ENCODE data around the gene KLF17.
"Not testable (repeated sequence)": the region's sequence is repeated elsewhere in the genome, so short reads cannot be mapped to it uniquely, and the experiment has no call there.

The KLF17 gene

GRCh38 chr1:44111861-44112260 is 6.8 kb upstream of the KLF17 start:
- no peak for DNase-seq

GRCh38 chr1:44112486-44112885 is 6.1 kb upstream of the KLF17 start:
- DNase-seq, result no peak

DNA sequence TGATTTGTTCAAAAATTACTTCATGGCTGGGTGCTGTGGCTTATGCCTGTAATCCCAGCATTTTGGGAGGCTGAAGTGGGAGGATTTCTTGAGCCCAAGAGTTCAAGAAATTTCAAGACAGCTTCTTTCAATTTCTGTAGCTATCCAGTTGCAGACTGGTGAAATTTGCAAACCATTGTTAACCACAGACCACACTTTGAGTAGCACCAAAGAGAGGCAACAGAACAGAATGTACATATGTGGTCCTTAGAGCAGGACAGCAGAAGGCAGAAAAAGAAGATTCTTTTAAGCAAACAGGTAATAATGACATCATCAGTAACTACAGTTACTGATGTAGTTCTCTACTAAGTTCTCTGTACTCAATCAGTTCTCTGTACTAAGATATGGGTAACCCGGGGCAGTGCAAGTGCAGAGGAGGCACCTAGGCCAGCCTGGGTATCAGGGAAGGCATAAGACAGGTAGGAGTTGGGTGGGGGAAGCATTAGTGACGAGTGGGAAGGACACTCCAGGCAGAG is 5.5 kb upstream of the KLF17 start:
- no peak for DNase-seq

- DNase-seq, result no peak
Measured at GRCh38 chr1:44114098-44114497, 4.5 kb upstream of the KLF17 start.

DNA sequence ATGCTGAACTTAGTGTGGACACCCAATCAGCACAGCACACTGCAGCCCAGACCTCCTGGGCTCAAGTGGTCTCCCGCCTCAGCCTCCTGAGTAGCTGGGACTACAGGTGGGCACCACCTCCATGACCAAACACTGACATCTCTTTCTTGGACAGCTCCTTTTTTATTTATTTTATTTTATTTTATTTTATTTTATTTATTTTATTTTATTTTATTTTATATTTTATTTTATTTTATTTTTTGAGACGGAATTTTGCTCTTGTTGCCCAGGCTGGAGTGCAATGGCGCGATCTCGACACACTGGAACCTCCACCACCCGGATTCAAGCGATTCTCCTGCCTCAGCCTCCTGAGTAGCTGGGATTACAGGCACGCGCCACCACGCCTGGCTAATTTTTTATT is 1.3 kb upstream of the KLF17 start:
- DNase-seq, result not testable (repeated sequence)

DNA sequence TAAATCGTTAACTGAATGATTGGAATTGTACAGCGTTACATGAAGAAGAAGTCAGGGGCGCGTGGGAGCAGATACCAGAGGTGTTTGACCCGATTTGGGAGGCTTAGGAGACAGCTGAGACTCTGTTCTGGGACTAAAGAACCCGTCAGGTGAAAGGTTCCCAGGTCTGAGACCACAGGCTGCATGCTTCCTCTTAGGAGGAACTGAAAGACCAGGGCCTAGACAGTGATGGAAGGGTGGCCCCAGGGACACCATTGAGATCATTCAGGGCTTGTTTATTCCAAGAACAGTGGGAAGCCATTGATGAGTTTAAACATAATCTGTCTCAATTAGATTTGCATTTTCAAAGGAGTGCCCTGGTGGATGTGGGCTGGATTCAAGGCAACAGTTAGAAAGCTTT is 904 bp downstream of the KLF17 start:
- no peak for DNase-seq

GRCh38 chr1:44120398-44120949 is 1.9 kb downstream of the KLF17 start:
- DNase-seq, result no peak

DNA sequence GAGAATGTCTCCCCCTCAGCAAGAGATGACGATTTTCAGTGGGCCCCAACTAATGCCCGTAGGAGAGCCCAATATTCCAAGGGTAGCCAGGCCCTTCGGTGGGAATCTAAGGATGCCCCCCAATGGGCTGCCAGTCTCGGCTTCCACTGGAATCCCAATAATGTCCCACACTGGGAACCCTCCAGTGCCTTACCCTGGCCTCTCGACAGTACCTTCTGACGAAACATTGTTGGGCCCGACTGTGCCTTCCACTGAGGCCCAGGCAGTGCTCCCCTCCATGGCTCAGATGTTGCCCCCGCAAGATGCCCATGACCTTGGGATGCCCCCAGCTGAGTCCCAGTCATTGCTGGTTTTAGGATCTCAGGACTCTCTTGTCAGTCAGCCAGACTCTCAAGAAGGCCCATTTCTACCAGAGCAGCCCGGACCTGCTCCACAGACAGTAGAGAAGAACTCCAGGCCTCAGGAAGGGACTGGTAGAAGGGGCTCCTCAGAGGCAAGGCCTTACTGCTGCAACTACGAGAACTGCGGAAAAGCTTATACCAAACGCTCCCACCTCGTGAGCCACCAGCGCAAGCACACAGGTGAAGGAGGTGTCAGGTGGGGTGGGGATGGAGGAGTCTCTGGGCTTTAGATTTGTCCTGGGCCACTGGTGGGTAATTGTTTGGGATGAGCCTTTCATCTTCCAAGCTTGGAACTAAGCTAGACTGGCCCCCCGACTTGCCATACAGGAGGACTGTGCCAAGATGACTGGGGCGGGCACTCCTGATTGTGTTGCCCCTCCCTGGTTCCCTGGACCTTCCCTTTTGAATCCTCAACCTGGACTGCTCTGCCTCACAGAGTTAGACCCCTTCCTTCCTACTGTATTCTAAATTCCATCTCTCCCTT is 11.2 kb downstream of the KLF17 start:
- DNase-seq, result no peak

- no peak for DNase-seq
Measured at GRCh38 chr1:44131411-44131810, 12.8 kb downstream of the KLF17 start.

- DNase-seq, result no peak
Measured at GRCh38 chr1:44134071-44134920, 15.7 kb downstream of the KLF17 start.

GRCh38 chr1:44135886-44136285 is 17.3 kb downstream of the KLF17 start:
- no peak for DNase-seq

DNA sequence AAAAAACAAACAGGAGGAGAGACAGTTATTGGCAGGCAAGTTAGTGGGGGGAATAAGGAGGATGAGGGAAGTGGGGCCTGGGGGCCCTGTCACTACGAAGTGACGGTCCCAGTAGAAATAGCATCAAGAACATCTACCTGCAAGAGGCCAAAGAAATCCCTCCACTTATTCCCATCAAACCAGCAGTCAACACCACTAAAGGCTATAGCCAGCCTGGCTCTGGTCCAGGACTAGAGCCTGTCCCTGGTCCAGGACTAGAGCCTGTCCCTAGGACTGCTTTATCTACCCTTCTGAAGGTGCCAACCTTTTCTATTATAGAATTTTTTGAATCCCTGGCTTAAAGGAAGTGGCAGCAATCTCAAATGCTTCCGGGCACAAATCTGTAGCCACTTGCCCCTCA is 19.6 kb downstream of the KLF17 start:
- no peak for DNase-seq

- DNase-seq, result not testable (repeated sequence)
Measured at GRCh38 chr1:44139565-44139964, 20.9 kb downstream of the KLF17 start.

- no peak for DNase-seq
Measured at GRCh38 chr1:44141531-44141930, 22.9 kb downstream of the KLF17 start, which contains the start of gene KLF18. TSS of gene KLF18 (minus strand) at chr1:44141631. CDS start at chr1:44141631, 0 bp downstream.

DNA sequence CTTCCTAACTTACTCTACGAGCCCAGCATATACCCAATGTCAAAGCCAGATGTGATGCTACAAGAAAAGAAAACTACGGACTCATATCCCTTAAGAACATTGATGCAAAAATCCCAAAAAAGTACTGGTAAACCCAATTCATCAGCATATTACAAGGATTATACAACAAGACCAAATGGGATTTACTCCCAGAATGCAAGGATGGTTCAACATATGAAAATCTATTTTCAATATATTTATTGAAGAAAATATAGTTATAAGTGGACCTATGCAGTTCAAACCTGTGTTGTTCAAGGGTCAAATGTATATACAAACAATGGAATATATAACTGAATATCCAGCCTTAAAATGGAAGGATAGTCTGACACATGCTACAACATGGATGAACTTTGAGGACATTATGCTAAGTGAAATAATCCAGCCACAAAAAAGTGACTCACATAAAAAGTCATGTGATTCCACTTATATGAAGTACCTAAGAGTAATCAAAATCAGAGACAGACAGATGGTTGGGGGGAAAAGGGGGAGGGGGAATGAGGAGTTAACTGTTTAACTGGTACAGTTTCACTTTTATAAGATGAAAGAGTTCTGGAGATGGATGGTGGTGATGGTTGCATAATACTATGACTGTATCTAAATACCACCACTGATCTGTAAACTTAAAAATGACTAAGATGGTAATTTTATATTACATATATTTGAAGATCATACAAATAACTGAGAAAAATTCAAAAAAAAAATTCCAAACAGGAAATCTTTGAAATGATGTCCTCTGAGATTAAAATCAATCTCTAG is 26.5 kb downstream of the KLF17 start:
- no peak for DNase-seq

- no peak for DNase-seq
Measured at GRCh38 chr1:44146536-44147361, 28.1 kb downstream of the KLF17 start.

- no peak for DNase-seq
Measured at GRCh38 chr1:44147582-44147981, 29.0 kb downstream of the KLF17 start.

DNA sequence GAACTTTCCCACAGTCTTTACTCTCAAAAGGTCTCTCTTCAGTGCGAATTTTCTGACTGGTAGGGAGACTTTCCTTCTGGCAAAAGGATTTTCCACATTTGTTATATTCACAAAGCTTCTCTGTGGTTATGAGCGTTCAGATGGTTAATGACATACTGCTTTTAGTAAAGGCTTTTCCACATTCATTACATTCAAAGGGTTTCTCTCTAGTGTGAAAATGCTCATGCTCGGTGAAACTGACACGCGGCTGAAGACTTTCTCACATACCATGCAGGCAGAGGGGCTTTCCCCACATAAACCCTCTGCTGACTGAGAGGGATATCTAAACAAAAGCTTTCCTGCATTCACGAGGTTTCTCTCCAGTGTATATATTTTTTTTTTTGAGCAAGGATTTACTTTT is 32.7 kb downstream of the KLF17 start:
- no peak for DNase-seq

DNA sequence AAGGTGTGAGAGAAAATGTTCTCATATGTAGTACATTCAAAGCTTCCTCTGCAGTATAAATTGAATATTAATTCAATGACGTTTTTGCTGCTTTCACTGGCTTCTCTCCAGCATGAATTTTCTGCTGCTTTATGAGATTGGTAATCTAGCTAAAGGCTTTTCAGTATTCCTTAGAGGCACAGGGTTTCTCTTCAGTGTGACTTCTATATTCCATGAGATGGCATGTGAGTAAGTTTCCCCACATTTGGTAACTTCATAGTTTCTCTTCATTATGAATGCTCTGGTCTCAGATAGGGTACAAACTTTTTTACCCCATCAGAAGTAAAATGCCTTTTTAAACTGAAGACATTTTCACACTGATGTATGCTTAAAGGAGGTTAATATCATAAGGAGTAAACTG is 33.2 kb downstream of the KLF17 start:
- DNase-seq, result no peak

- no peak for DNase-seq
Measured at GRCh38 chr1:44152692-44153091, 34.1 kb downstream of the KLF17 start.

DNA sequence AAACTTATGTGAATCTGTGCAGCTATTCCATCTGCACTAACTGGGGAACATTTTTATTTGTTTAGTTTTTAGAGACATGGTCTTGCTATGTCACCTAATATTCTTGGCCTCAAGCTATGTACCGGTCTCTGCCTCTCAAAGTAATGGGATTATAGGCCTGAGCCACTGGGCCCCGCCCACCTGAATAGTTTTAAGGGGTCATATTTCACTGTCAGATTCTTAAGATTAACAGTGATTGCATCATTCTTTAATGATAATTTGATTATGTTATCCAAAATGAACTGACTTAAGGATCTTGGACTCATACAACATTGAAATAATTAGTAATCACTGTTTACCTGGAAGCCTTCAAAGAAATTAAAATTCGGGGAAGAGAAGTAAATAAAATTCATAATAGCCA is 35.4 kb downstream of the KLF17 start:
- no peak for DNase-seq

DNA sequence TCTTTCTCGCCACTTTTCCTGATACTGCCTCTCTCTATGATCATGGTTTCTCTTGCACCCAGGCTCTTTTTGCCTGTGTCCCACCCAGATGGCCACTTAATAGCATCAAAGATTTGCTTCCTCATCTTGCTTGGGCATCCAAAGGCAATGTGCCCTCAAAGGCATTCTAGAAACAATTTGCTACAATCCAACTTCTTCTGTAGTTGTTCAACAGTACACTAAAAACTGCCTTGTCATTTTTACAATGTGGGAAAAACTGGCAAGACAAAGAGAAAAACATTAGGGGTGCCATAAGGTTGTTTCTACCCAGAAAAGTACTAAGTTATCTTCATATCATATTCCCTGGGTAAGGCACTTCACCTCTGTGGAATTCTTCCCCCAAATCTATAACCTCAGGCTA is 39.3 kb downstream of the KLF17 start:
- DNase-seq, result no peak

Data from activated CD4-positive, alpha-beta T cell treated with anti-CD3 and anti-CD28 coated beads, Interleukin-2, Interleukin-6, amounts not matched to agents 100 ng/mL and 50 ng/mL, durations not matched to agents 16 hours and 8 hours (primary cell).